Measurements from ENCODE around the gene MKX. TPM values are rescaled to one million over a fixed set of nuclear protein-coding genes. Genes with fewer than 3 reads are reported as not detected.

The MKX gene
- total and polyA plus RNA-seq, 2 donors (not counting 1 experiment from before 2014, with no cell fraction given), result not detected

GRCh38 chr10:27743012-27743876, 2.4 kb downstream of the MKX start:
- H3K9ac ChIP-seq (ENCODE audit: low read length), result peak overlapping the region; percentile 60
- POLR2A ChIA-PET, result no interaction called here

More at GRCh38 chr10:27743012-27743876, 2.4 kb downstream of the MKX start:
- H3K36me3 ChIP-seq (replicated peaks in 1 of 2; ENCODE audit: control extremely low read depth in 1 of 2, control insufficient read depth in 1 of 2, extremely low read depth in 1 of 2, insufficient read depth in 2 of 2, low read length in 1 of 2), result no peaks in the 10 kb centered on the region
- ATAC-seq (ENCODE audit: low read depth) (no peak), DNase-seq (peak; percentile 40)
- H3K27ac ChIP-seq (ENCODE audit: low read length in 2 of 2), result no peak overlapping the region
- H3K9me3 ChIP-seq (ENCODE audit: control extremely low read depth in 1 of 3, control insufficient read depth in 2 of 3, insufficient read depth in 1 of 3, low read length in 2 of 3), result peaks cover 0 to 36% (median 1%) of the 10 kb centered on the region in 3 donors
- no peaks in the 10 kb centered on the region for H4K20me1 ChIP-seq (ENCODE audit: control insufficient read depth, insufficient read depth, low read length, poor library complexity, severe bottlenecking)
- no peaks in the 10 kb centered on the region for H3K79me2 ChIP-seq (ENCODE audit: control insufficient read depth, insufficient read depth, low read length)
- CTCF ChIA-PET, result interaction anchor here (0.9 to 2.1 kb wide), 5 partner anchors 436 to 833 kb away, joined by 3 to 11 read pairs (median 4); no protein-coding TSS in a partner anchor
- peak overlapping the region; percentile 80 for H3K4me3 Mint-ChIP-seq
- no peak overlapping the region for H3K27ac Mint-ChIP-seq
- no peaks in the 10 kb centered on the region for H3K9me3 Mint-ChIP-seq (ENCODE audit: insufficient read depth)
- peak overlapping the region; percentile 74 for H2AFZ ChIP-seq (ENCODE audit: insufficient read depth, low read depth, low read length, poor library complexity, severe bottlenecking)
- peak; percentile 48 for TF ChIP-seq EZH2 (IDR thresholded peaks at IDR 0.05; ENCODE audit: borderline replicate concordance, insufficient read depth, low read depth, low read length, poor library complexity, severe bottlenecking)
- TF ChIP-seq, protein P1, sequence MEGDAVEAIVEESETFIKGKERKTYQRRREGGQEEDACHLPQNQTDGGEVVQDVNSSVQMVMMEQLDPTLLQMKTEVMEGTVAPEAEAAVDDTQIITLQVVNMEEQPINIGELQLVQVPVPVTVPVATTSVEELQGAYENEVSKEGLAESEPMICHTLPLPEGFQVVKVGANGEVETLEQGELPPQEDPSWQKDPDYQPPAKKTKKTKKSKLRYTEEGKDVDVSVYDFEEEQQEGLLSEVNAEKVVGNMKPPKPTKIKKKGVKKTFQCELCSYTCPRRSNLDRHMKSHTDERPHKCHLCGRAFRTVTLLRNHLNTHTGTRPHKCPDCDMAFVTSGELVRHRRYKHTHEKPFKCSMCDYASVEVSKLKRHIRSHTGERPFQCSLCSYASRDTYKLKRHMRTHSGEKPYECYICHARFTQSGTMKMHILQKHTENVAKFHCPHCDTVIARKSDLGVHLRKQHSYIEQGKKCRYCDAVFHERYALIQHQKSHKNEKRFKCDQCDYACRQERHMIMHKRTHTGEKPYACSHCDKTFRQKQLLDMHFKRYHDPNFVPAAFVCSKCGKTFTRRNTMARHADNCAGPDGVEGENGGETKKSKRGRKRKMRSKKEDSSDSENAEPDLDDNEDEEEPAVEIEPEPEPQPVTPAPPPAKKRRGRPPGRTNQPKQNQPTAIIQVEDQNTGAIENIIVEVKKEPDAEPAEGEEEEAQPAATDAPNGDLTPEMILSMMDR (IDR thresholded peaks at IDR 0.05), result no peak
- H3K27me3 Mint-ChIP-seq, result peaks cover 49% of the 10 kb centered on the region
- peak overlapping the region in 4 of 5 experiments; percentile 35 to 64 (median 56) for H3K4me3 ChIP-seq (ENCODE audit: control extremely low read depth in 1 of 5, extremely low read depth in 1 of 5, insufficient read depth in 1 of 5, low read depth in 2 of 5, low read length in 4 of 5)
- H3K4me1 Mint-ChIP-seq, result peaks cover 25% of the 10 kb centered on the region
- H3K4me1 ChIP-seq (ENCODE audit: control insufficient read depth in 2 of 2, insufficient read depth in 2 of 2, low read length in 2 of 2), result peaks cover 39 to 60% of the 10 kb centered on the region in 2 donors
- peaks cover 0 to 69% (median 48%) of the 10 kb centered on the region in 4 experiments for H3K27me3 ChIP-seq (replicated peaks in 1 of 4; ENCODE audit: control extremely low read depth in 1 of 4, control insufficient read depth in 3 of 4, insufficient read depth in 4 of 4, low read length in 3 of 4)
- intact Hi-C loops (cut with micrococcal nuclease), result loop anchor here (2.0 to 5.0 kb wide), 3 partner anchors 499 to 640 kb away; partner anchors contain the start of gene MPP7
- WGBS (ENCODE audit: insufficient coverage), result 5% methylated on average over 64 of the region's 75 CpGs
- peak overlapping the region; percentile 89 for H3K4me2 ChIP-seq (replicated peaks; ENCODE audit: low read depth, low read length, poor library complexity, severe bottlenecking)

All from B cell (primary cell).